UCSD-AML1 (cell line): ENCODE results near the gene PRKAG2.

ENCODE experiments used
- DNase-seq: peaks from one replicate; lab custom pipeline; 2025; ENCODE audit not compliant: unreplicated experiment; lab: John Stamatoyannopoulos, UW

The PRKAG2 gene

GRCh38 chr7:151775547-151776443 lies 101.1 kb downstream of the PRKAG2 start:
- no peak for DNase-seq

DNA sequence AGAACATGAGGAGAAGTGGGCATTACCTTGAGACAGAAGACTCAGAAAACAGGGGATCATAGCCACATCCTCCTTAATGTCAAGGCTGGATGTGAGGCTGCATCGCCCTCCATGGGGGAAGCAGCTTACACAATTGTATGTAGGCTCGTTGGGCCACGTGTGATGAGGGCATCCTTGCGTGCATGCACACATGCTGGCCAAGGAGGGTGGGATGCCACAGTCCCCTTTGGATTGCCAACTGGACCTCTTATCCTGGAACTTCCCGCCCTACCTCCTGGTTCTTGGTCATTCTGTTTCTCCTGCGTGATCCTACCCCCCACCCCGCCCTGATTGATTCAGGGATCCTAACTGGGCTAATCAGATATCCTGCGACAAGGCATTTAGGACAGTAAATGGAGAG lies 102.0 kb downstream of the PRKAG2 start:
- no peak for DNase-seq

DNA sequence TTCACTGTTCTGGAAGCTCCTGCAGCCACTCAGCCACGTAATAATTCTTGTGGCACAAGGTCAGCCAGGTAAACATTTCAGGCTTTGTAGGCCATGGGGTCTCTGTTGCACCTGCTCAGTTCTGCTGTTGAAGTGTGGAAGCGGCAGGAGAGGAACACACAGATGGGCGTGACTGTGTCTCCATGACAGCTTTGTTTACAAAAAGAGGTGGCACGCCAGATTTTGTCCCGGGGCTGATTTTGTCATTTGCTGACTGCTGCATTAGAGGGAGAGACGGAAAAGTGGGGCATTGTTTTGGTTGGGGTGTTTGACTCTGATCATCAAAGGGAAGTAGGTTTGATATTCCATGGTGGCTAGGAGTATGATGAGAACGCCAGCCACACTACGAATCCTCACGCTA lies 103.1 kb downstream of the PRKAG2 start:
- DNase-seq = no peak

- no peak for DNase-seq
Observed at GRCh38 chr7:151770232-151770631, 106.7 kb downstream of the PRKAG2 start.

DNA sequence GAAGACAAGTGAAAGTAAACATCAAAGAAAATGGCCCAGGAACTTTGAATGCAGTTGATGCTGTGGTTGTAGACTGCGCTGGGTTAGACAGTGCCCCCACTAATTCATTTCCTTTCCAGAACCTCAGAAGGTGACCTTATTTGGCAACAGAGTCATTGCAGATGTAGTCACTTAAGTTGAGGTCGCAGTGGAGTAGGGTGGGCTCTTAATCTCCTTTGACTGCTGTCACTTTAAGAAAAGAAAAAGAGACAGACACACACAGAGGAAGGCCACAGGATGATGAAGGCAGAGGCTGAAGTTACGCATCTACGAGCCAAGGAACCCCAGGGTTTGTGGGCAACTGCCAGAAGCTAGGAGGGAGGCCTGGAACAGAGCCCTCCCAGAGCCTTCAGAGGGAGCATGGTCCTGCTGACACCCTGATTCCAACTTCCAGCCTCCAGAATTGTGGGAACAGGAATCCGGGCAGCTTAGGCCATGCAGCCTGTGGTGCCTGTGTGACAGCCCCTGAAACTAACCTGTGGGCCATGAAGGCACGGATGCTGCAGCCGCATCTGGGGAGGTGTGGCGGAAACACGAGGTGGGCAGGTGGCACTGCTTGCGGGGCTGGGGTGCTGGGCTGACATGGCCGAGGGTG lies 107.6 kb downstream of the PRKAG2 start:
- DNase-seq = no peak

- DNase-seq = no peak
Observed at GRCh38 chr7:151768805-151769187, 108.1 kb downstream of the PRKAG2 start.

GRCh38 chr7:151767557-151767956 lies 109.4 kb downstream of the PRKAG2 start:
- DNase-seq = no peak

GRCh38 chr7:151764056-151764920 lies 112.6 kb downstream of the PRKAG2 start:
- no peak for DNase-seq

GRCh38 chr7:151763420-151763984 lies 113.4 kb downstream of the PRKAG2 start:
- no peak for DNase-seq

GRCh38 chr7:151762583-151763245 lies 114.2 kb downstream of the PRKAG2 start:
- DNase-seq = no peak

- DNase-seq = no peak
Observed at GRCh38 chr7:151761957-151762356, 115.0 kb downstream of the PRKAG2 start.

GRCh38 chr7:151761231-151761630 lies 115.7 kb downstream of the PRKAG2 start:
- DNase-seq = no peak

GRCh38 chr7:151759591-151760042 lies 117.3 kb downstream of the PRKAG2 start:
- DNase-seq = peak; percentile 11

GRCh38 chr7:151758622-151759540 lies 118.0 kb downstream of the PRKAG2 start:
- DNase-seq = no peak

- DNase-seq = no peak
Observed at GRCh38 chr7:151757274-151757673, 119.6 kb downstream of the PRKAG2 start.

DNA sequence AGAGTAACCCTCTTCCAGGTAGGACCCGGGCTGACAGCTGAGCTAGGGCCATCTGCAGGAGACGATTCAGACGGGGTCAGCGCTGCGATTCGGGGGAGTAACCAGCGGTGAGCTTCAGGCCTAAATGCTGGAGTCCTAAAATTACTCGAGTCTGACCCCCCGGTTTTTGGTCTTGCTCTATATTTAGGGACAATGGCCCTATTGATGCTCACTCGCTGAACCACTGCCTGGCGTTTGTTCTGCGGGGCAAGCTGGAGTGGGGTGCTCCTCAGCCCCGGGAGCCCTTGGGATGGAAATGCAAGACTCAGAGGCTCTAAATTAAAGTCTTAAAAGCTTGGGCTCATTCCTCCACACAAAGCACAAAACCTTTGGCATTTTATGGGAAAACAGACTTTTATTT lies 120.0 kb downstream of the PRKAG2 start:
- no peak for DNase-seq

DNA sequence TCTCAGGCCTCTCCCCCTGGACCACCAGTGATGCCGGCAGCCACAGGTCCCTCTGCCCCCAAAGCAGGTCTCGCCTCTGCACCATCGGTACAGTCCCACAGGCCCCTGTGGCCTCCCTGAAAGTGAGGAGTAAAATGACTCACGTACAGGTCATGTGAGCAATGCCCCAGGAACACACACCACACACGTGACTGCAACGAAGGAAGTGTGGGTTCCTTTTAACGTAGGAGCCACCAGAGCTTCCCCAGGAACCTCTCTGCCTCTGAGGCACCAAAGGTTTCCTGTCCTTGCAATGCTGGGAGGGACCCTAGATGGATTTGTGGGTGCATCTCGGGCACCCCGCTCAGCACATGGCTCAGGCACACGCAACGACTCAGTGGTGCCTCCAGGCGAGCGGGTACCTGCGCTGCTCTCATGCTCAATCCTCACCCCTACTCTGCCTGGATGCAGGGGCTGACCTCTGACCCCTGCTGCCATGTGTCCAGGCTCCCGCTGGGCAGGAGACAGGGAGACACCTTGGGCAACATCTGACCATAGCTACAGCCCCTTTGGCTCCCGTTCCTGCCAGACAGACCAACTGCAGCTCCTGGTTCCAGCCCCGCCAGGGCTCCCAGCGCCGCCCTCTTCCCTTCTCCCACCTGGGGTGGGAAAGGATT lies 120.7 kb downstream of the PRKAG2 start:
- DNase-seq = peak; percentile 28

- DNase-seq = no peak
Observed at GRCh38 chr7:151755131-151755801, 121.6 kb downstream of the PRKAG2 start.
